HepG2 (cell line): Measurements from ENCODE around the gene CKS1B. TPM values are rescaled to one million over a fixed set of nuclear protein-coding genes. Genes with fewer than 3 reads are reported as not detected.
A peak's percentile ranks its signal among the peaks of the same experiment; 100 is the strongest.

Experiments used
- ATF1 ChIP-seq: IDR thresholded peaks from 2 replicates; pipeline ENCODE4 v1.6.1; 2016; ENCODE audit warnings: mild to moderate bottlenecking, control low read depth
- ERF ChIP-seq: IDR thresholded peaks from 2 replicates; pipeline ENCODE4 v1.6.1; 2018; ENCODE audit warnings: missing biosample characterization, missing genetic modification reagents
- FLYWCH1 ChIP-seq: sonication (generic); formaldehyde crosslinking; IDR thresholded peaks from 2 replicates; pipeline ENCODE4 v1.8.1; 2023; ENCODE audit warnings: mild to moderate bottlenecking, missing genetic modification reagents
- HOXA9 ChIP-seq: sonication (generic); formaldehyde crosslinking; IDR thresholded peaks from 2 replicates; pipeline ENCODE4 v1.8.1; 2022; ENCODE audit warnings: missing genetic modification reagents, mild to moderate bottlenecking, moderate library complexity, borderline replicate concordance
- IRX3 ChIP-seq: sonication (generic); formaldehyde crosslinking; IDR thresholded peaks from 2 replicates; pipeline ENCODE4 v1.8.1; 2023; ENCODE audit warnings: mild to moderate bottlenecking, low read depth, missing genetic modification reagents, borderline replicate concordance
- KAT7 ChIP-seq: IDR thresholded peaks from 2 replicates; pipeline ENCODE4 v1.6.1; 2018; ENCODE audit warnings: borderline replicate concordance, missing compliant biosample characterization
- MIER3 ChIP-seq: IDR thresholded peaks from 2 replicates; pipeline ENCODE4 v1.6.1; 2016; ENCODE audit warnings: missing compliant biosample characterization, borderline replicate concordance
- NFE2 ChIP-seq: sonication (generic); formaldehyde crosslinking; IDR thresholded peaks from 2 replicates; pipeline ENCODE4 v1.4.0; 2020; ENCODE audit warnings: missing genetic modification reagents
- NR2C2 ChIP-seq: sonication (generic); formaldehyde crosslinking; IDR thresholded peaks from 2 replicates; pipeline ENCODE4 v1.4.0; 2020; ENCODE audit warnings: missing genetic modification reagents, mild to moderate bottlenecking, moderate library complexity, borderline replicate concordance
- PAWR ChIP-seq: sonication (generic); formaldehyde crosslinking; IDR thresholded peaks from 2 replicates; pipeline ENCODE4 v1.4.0; 2020; ENCODE audit warnings: missing genetic modification reagents, mild to moderate bottlenecking, borderline replicate concordance
- POLR2A ChIP-seq, 2 experiments: IDR thresholded peaks; 2 replicates each; pipeline ENCODE4 v1.6.1; 2011; ENCODE audit warnings: low read depth in 2 of 2, low read length in 2 of 2, mild to moderate bottlenecking in 1 of 2, moderate library complexity in 1 of 2; ENCODE audit not compliant: insufficient read depth in 1 of 2
- TEAD2 ChIP-seq: sonication (generic); formaldehyde crosslinking; IDR thresholded peaks from 2 replicates; pipeline ENCODE4 v1.9.0; 2021; ENCODE audit warnings: missing genetic modification reagents
- THYN1 ChIP-seq: sonication (generic); formaldehyde crosslinking; IDR thresholded peaks from 2 replicates; pipeline ENCODE4 v1.8.1; 2023; ENCODE audit warnings: low read depth, mild to moderate bottlenecking, moderate library complexity, missing genetic modification reagents, borderline replicate concordance
- TIGD3 ChIP-seq: sonication (generic); formaldehyde crosslinking; IDR thresholded peaks from 2 replicates; pipeline ENCODE4 v1.5.1; 2020; ENCODE audit warnings: mild to moderate bottlenecking, missing genetic modification reagents, borderline replicate concordance
- ZGPAT ChIP-seq: IDR thresholded peaks from 2 replicates; pipeline ENCODE4 v1.6.1; 2016; ENCODE audit warnings: mild to moderate bottlenecking
- ZHX2 ChIP-seq, 2 experiments: sonication (generic) in 1 of 2; formaldehyde crosslinking in 1 of 2; IDR thresholded peaks; 2 replicates each; pipeline versions ENCODE4 v1.6.1 to v1.9.0; 2014 to 2022; ENCODE audit warnings: antibody characterized with exemption in 1 of 2, borderline replicate concordance in 1 of 2, inconsistent platforms in 1 of 2, low read depth in 1 of 2, missing genetic modification reagents in 1 of 2
- ZNF33A ChIP-seq: sonication (generic); formaldehyde crosslinking; IDR thresholded peaks from 2 replicates; pipeline ENCODE4 v1.5.1; 2020; ENCODE audit warnings: missing genetic modification reagents, mild to moderate bottlenecking, moderate library complexity, borderline replicate concordance
- ZNF383 ChIP-seq: sonication (generic); formaldehyde crosslinking; IDR thresholded peaks from 2 replicates; pipeline ENCODE4 v1.4.0; 2020; ENCODE audit warnings: missing genetic modification reagents, mild to moderate bottlenecking, borderline replicate concordance
- ZNF430 ChIP-seq: sonication (generic); formaldehyde crosslinking; IDR thresholded peaks from 2 replicates; pipeline ENCODE4 v1.9.0; 2021; ENCODE audit warnings: mild to moderate bottlenecking, missing genetic modification reagents
- ZNF713 ChIP-seq: sonication (generic); formaldehyde crosslinking; IDR thresholded peaks from 2 replicates; pipeline ENCODE4 v1.4.0; 2020; ENCODE audit warnings: mild to moderate bottlenecking, missing genetic modification reagents
- ZNF792 ChIP-seq: IDR thresholded peaks from 2 replicates; pipeline ENCODE4 v1.6.1; 2016
- ZZZ3 ChIP-seq: sonication (generic); formaldehyde crosslinking; IDR thresholded peaks from 2 replicates; pipeline ENCODE4 v1.4.0; 2020; ENCODE audit warnings: missing genetic modification reagents, mild to moderate bottlenecking, borderline replicate concordance
- polyA plus RNA-seq, 8 experiments: library from polyadenylated mRNA; depleted of rRNA in 3 of 8; stranded (reverse) in 7 of 8; unstranded in 1 of 8; fragments of >200 nt; fragmentation: Illumina TruSeq in 4 of 8; extraction: Trizol in 4 of 8; gene quantifications; 2 replicates each; pipeline versions ENCODE4 v1.2.1 to v1.2.3, GENCODE V29; 2011 to 2016; ENCODE audit warnings: low read depth in 4 of 8, missing spikeins in 1 of 8, mixed read lengths in 1 of 8; ENCODE audit not compliant: insufficient read depth in 1 of 8
- total RNA-seq, 5 experiments: library from RNA; depleted of rRNA; stranded (reverse); fragments of >200 nt; fragmentation: Illumina TruSeq; extraction: Trizol; gene quantifications; 2 replicates each; pipeline ENCODE4 v1.2.3, GENCODE V29; 2016; ENCODE audit warnings: low read depth in 1 of 5

The CKS1B gene
- total and polyA plus RNA-seq, 2 of the 13 experiments (the other 11 are each of a cell fraction or from before 2014, with no cell fraction given), result 217 to 222 TPM

GRCh38 chr1:154974808-154975408, 427 bp downstream of the CKS1B start (continued):
- TF ChIP-seq ZGPAT (CRISPR knock-in tag) (no peak), THYN1 (CRISPR knock-in tag) (no peak), ATF1 (no peak), ZNF713 (CRISPR knock-in tag) (no peak), ZNF792 (CRISPR knock-in tag) (0 out of 2 replicates have a peak, but pooled peaks have one; percentile 51), PAWR (CRISPR knock-in tag) (no peak), ZNF33A (CRISPR knock-in tag) (no peak), TIGD3 (CRISPR knock-in tag) (no peak), MIER3 (CRISPR knock-in tag) (peak; percentile 16; the same call in 1 of the 2 replicates), IRX3 (CRISPR knock-in tag) (0 out of 2 replicates have a peak, but pooled peaks have one; percentile 9), ERF (CRISPR knock-in tag) (peak; percentile 14; the same call in 1 of the 2 replicates), KAT7 (0 out of 2 replicates have a peak, but pooled peaks have one; percentile 23), HOXA9 (CRISPR knock-in tag) (no peak; the same call in 1 of the 2 replicates), ZNF383 (CRISPR knock-in tag) (no peak), FLYWCH1 (CRISPR knock-in tag) (no peak), POLR2A (IDR thresholded peaks at IDR 0.05; ENCODE audit: insufficient read depth in 1 of 2, low read depth in 2 of 2, low read length in 2 of 2) (peak; percentile 80 to 81), NR2C2 (CRISPR knock-in tag) (no peak), TEAD2 (CRISPR knock-in tag) (no peak), ZZZ3 (no peak), ZNF430 (CRISPR knock-in tag) (no peak; the same call in 1 of the 2 replicates), NFE2 (CRISPR knock-in tag) (no peak), ZHX2 (IDR thresholded peaks at IDR 0.05; ENCODE audit: low read depth) (no peak), ZHX2 (CRISPR knock-in tag; IDR thresholded peaks at IDR 0.05; ENCODE audit: borderline replicate concordance) (0 out of 2 replicates have a peak, but pooled peaks have one; percentile 54)
